Measurements from ENCODE around the gene SCGN. TPM values are rescaled to one million over a fixed set of nuclear protein-coding genes. Genes with fewer than 3 reads are reported as not detected.

SCGN gene
- total and polyA plus RNA-seq, 2 of the 13 experiments (the other 11 are each of a cell fraction or from before 2014, with no cell fraction given) = 2.9 to 29.0 TPM

DNA sequence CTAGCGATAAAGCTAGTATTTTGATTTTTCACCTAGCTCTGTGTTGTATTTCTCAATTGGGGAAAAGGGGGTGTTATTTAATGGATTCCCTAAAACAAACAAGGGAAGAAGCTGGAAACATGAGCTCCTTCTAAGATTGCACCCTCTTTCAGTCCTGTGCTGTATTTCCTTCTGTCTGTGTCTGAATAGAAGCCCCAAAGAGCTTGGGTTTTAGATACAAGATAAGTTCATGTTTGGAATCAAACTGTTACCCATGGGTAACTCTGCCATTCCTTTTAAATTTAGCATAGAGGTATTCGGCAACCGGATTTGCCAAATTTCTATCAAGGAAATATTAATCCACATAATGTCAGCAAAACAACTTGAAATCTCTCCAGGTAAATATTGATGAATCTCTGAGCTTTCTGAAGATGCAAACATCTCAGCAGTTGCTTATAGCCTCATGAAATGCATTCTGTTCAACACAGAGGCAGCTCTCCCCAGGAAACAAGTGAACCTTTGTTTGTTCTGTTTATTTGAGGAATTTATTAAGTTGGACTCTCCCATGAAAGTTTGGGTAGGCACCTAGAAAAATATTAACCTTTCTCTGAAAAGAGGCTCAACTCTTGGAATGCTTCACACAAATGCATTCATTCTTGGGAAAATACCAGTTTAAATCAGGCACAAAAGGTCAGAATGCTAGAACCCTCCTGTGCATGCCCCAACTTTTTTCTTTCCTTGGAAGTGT is 9.9 kb upstream of the SCGN start (continued):
- TF ChIP-seq, protein P1, sequence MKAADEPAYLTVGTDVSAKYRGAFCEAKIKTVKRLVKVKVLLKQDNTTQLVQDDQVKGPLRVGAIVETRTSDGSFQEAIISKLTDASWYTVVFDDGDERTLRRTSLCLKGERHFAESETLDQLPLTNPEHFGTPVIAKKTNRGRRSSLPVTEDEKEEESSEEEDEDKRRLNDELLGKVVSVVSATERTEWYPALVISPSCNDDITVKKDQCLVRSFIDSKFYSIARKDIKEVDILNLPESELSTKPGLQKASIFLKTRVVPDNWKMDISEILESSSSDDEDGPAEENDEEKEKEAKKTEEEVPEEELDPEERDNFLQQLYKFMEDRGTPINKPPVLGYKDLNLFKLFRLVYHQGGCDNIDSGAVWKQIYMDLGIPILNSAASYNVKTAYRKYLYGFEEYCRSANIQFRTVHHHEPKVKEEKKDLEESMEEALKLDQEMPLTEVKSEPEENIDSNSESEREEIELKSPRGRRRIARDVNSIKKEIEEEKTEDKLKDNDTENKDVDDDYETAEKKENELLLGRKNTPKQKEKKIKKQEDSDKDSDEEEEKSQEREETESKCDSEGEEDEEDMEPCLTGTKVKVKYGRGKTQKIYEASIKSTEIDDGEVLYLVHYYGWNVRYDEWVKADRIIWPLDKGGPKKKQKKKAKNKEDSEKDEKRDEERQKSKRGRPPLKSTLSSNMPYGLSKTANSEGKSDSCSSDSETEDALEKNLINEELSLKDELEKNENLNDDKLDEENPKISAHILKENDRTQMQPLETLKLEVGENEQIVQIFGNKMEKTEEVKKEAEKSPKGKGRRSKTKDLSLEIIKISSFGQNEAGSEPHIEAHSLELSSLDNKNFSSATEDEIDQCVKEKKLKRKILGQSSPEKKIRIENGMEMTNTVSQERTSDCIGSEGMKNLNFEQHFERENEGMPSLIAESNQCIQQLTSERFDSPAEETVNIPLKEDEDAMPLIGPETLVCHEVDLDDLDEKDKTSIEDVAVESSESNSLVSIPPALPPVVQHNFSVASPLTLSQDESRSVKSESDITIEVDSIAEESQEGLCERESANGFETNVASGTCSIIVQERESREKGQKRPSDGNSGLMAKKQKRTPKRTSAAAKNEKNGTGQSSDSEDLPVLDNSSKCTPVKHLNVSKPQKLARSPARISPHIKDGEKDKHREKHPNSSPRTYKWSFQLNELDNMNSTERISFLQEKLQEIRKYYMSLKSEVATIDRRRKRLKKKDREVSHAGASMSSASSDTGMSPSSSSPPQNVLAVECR (CRISPR knock-in tag; IDR thresholded peaks at IDR 0.05; ENCODE audit: borderline replicate concordance) = peak; percentile 27; the same call in 1 of the 2 replicates
- TF ChIP-seq ZNF331 (CRISPR knock-in tag; IDR thresholded peaks at IDR 0.05) = peak; percentile 29; the same call in 1 of the 2 replicates
- TF ChIP-seq, protein P2, sequence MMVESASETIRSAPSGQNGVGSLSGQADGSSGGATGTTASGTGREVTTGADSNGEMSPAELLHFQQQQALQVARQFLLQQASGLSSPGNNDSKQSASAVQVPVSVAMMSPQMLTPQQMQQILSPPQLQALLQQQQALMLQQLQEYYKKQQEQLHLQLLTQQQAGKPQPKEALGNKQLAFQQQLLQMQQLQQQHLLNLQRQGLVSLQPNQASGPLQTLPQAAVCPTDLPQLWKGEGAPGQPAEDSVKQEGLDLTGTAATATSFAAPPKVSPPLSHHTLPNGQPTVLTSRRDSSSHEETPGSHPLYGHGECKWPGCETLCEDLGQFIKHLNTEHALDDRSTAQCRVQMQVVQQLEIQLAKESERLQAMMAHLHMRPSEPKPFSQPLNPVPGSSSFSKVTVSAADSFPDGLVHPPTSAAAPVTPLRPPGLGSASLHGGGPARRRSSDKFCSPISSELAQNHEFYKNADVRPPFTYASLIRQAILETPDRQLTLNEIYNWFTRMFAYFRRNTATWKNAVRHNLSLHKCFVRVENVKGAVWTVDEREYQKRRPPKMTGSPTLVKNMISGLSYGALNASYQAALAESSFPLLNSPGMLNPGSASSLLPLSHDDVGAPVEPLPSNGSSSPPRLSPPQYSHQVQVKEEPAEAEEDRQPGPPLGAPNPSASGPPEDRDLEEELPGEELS (CRISPR knock-in tag; IDR thresholded peaks at IDR 0.05) = peak; percentile 94
- TF ChIP-seq, protein P3, sequence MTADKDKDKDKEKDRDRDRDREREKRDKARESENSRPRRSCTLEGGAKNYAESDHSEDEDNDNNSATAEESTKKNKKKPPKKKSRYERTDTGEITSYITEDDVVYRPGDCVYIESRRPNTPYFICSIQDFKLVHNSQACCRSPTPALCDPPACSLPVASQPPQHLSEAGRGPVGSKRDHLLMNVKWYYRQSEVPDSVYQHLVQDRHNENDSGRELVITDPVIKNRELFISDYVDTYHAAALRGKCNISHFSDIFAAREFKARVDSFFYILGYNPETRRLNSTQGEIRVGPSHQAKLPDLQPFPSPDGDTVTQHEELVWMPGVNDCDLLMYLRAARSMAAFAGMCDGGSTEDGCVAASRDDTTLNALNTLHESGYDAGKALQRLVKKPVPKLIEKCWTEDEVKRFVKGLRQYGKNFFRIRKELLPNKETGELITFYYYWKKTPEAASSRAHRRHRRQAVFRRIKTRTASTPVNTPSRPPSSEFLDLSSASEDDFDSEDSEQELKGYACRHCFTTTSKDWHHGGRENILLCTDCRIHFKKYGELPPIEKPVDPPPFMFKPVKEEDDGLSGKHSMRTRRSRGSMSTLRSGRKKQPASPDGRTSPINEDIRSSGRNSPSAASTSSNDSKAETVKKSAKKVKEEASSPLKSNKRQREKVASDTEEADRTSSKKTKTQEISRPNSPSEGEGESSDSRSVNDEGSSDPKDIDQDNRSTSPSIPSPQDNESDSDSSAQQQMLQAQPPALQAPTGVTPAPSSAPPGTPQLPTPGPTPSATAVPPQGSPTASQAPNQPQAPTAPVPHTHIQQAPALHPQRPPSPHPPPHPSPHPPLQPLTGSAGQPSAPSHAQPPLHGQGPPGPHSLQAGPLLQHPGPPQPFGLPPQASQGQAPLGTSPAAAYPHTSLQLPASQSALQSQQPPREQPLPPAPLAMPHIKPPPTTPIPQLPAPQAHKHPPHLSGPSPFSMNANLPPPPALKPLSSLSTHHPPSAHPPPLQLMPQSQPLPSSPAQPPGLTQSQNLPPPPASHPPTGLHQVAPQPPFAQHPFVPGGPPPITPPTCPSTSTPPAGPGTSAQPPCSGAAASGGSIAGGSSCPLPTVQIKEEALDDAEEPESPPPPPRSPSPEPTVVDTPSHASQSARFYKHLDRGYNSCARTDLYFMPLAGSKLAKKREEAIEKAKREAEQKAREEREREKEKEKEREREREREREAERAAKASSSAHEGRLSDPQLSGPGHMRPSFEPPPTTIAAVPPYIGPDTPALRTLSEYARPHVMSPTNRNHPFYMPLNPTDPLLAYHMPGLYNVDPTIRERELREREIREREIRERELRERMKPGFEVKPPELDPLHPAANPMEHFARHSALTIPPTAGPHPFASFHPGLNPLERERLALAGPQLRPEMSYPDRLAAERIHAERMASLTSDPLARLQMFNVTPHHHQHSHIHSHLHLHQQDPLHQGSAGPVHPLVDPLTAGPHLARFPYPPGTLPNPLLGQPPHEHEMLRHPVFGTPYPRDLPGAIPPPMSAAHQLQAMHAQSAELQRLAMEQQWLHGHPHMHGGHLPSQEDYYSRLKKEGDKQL (CRISPR knock-in tag; IDR thresholded peaks at IDR 0.05; ENCODE audit: low read depth) = peak; percentile 63; the same call in 1 of the 2 replicates
- no peak for TF ChIP-seq FOXA1 (IDR thresholded peaks at IDR 0.05)
- peak; percentile 71 for TF ChIP-seq FOXA1 (CRISPR knock-in tag; IDR thresholded peaks at IDR 0.05)
- no peak for TF ChIP-seq SMYD3 (CRISPR knock-in tag; IDR thresholded peaks at IDR 0.05)
- 0 out of 2 replicates have a peak, but pooled peaks have one; percentile 2 for TF ChIP-seq ZNF121 (CRISPR knock-in tag; IDR thresholded peaks at IDR 0.05)
- TF ChIP-seq HOXA5 (CRISPR knock-in tag; IDR thresholded peaks at IDR 0.05) = no peak
- TF ChIP-seq, protein P4, sequence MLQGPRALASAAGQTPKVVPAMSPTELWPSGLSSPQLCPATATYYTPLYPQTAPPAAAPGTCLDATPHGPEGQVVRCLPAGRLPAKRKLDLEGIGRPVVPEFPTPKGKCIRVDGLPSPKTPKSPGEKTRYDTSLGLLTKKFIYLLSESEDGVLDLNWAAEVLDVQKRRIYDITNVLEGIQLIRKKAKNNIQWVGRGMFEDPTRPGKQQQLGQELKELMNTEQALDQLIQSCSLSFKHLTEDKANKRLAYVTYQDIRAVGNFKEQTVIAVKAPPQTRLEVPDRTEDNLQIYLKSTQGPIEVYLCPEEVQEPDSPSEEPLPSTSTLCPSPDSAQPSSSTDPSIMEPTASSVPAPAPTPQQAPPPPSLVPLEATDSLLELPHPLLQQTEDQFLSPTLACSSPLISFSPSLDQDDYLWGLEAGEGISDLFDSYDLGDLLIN (CRISPR knock-in tag; IDR thresholded peaks at IDR 0.05; ENCODE audit: borderline replicate concordance) = no peak
- no peak for TF ChIP-seq SNAI1 (CRISPR knock-in tag; IDR thresholded peaks at IDR 0.05; ENCODE audit: borderline replicate concordance)
- TF ChIP-seq ELF3 (CRISPR knock-in tag; IDR thresholded peaks at IDR 0.05) = no peak; the same call in 1 of the 2 replicates
